GM18873 (cell line): ENCODE measurements around the gene ERLEC1.
"Not testable (repeated sequence)": the region's sequence is repeated elsewhere in the genome, so short reads cannot be mapped to it uniquely, and the experiment has no call there.

Source experiments
- ATAC-seq: cut with Tn5 transposase; IDR thresholded peaks from one replicate; pipeline ENCODE4 v1.9.1; 2021; ENCODE audit warnings: mild to moderate bottlenecking, moderate library complexity, moderate number of reproducible peaks; ENCODE audit not compliant: unreplicated experiment, low FRiP score

ERLEC1 gene

GRCh38 chr2:53827398-53828175, 40.7 kb downstream of the ERLEC1 start:
- no peak for ATAC-seq

- ATAC-seq: no peak
Observed at GRCh38 chr2:53828331-53828730, 41.5 kb downstream of the ERLEC1 start.

- ATAC-seq: no peak
Observed at GRCh38 chr2:53829273-53829979, 42.6 kb downstream of the ERLEC1 start.

- not testable (repeated sequence) for ATAC-seq
Observed at GRCh38 chr2:53829980-53830290, 43.1 kb downstream of the ERLEC1 start.

GRCh38 chr2:53840580-53840979, 53.7 kb downstream of the ERLEC1 start:
- ATAC-seq: no peak

GRCh38 chr2:53841651-53842050, 54.8 kb downstream of the ERLEC1 start:
- not testable (repeated sequence) for ATAC-seq

GRCh38 chr2:53842891-53843290, 56.0 kb downstream of the ERLEC1 start:
- ATAC-seq: no peak

GRCh38 chr2:53843595-53843994, 56.8 kb downstream of the ERLEC1 start:
- no peak for ATAC-seq

GRCh38 chr2:53848062-53848461, 61.2 kb downstream of the ERLEC1 start:
- ATAC-seq: no peak

GRCh38 chr2:53851052-53851757, 64.4 kb downstream of the ERLEC1 start:
- ATAC-seq: not testable (repeated sequence)

- no peak for ATAC-seq
Observed at GRCh38 chr2:53852532-53852931, 65.7 kb downstream of the ERLEC1 start.

- ATAC-seq: no peak
Observed at GRCh38 chr2:53854678-53855077, 67.8 kb downstream of the ERLEC1 start.

- no peak for ATAC-seq
Observed at GRCh38 chr2:53856272-53856671, 69.4 kb downstream of the ERLEC1 start.

- no peak for ATAC-seq
Observed at GRCh38 chr2:53859206-53860181, 72.7 kb downstream of the ERLEC1 start, which contains the start of gene GPR75. Gene GPR75, minus strand, starts transcription at chr2:53859967. Its CDS starts 5,211 bp downstream, at chr2:53854756.

- no peak for ATAC-seq
Observed at GRCh38 chr2:53861824-53862223, 75.0 kb downstream of the ERLEC1 start.

GRCh38 chr2:53863538-53864227, 76.8 kb downstream of the ERLEC1 start:
- ATAC-seq: no peak

GRCh38 chr2:53865264-53865663, 78.4 kb downstream of the ERLEC1 start:
- ATAC-seq: no peak

- no peak for ATAC-seq
Observed at GRCh38 chr2:53865962-53866361, 79.1 kb downstream of the ERLEC1 start.

- no peak for ATAC-seq
Observed at GRCh38 chr2:53867169-53867568, 80.3 kb downstream of the ERLEC1 start.

- ATAC-seq: no peak
Observed at GRCh38 chr2:53867773-53868172, 80.9 kb downstream of the ERLEC1 start.
